ENCODE measurements around the gene WDFY4. TPM values are rescaled to one million over a fixed set of nuclear protein-coding genes. Genes with fewer than 3 reads are reported as not detected.

Gene WDFY4
- total RNA-seq, 6 experiments from 2014 or later, result not detected

DNA sequence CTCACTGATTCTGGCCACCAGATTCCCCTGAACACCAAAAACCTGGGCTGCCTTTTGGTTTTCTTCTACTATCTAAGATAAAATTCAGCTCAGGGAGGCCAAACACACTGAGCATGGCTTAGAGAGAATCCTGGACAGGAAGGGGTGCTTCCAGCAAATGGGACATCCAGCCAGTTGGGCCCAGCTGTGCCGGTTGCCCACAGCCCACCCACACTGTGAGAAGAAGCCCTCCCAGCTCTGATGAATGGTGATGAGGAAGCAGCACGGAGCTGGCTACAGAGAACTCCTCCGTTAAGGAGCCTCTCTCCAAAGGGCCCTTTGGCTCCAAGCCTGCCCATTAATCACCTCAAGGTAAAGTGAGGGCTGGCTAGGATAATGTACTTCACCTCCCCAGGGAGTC lies 239.1 kb downstream of the WDFY4 start:
- no peak for DNase-seq
- no peak overlapping the region for H3K27ac Mint-ChIP-seq
- peaks cover 37% of the 10 kb centered on the region for H3K27me3 Mint-ChIP-seq (ENCODE audit: insufficient read depth)
- no peaks in the 10 kb centered on the region for H3K9me3 Mint-ChIP-seq
- H3K4me3 Mint-ChIP-seq, result no peak overlapping the region
- H3K4me1 Mint-ChIP-seq (ENCODE audit: low read depth), result no peaks in the 10 kb centered on the region
- TF ChIP-seq, protein P1, sequence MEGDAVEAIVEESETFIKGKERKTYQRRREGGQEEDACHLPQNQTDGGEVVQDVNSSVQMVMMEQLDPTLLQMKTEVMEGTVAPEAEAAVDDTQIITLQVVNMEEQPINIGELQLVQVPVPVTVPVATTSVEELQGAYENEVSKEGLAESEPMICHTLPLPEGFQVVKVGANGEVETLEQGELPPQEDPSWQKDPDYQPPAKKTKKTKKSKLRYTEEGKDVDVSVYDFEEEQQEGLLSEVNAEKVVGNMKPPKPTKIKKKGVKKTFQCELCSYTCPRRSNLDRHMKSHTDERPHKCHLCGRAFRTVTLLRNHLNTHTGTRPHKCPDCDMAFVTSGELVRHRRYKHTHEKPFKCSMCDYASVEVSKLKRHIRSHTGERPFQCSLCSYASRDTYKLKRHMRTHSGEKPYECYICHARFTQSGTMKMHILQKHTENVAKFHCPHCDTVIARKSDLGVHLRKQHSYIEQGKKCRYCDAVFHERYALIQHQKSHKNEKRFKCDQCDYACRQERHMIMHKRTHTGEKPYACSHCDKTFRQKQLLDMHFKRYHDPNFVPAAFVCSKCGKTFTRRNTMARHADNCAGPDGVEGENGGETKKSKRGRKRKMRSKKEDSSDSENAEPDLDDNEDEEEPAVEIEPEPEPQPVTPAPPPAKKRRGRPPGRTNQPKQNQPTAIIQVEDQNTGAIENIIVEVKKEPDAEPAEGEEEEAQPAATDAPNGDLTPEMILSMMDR (IDR thresholded peaks at IDR 0.05), result no peak
- H3K36me3 Mint-ChIP-seq (ENCODE audit: low read depth), result no peaks in the 10 kb centered on the region

DNA sequence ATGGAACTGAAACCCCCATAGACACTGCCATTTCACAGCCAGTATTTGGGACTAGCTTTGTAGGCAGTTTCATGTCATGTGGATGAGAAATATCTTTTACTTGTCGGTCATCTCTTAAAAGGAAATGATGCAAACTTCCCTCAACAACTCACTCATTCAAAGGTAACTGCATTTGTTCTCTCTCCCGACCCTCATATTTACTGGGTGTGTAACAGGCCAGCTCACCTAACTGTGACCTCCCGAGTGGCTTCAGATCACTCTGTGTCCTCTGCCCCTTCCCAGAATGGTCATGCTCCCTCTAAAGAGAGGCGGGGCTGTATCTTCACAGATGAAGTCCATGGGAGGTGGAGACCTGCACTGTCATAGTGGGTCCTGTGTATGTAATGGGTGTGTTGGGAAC lies 240.3 kb downstream of the WDFY4 start:
- no peak for DNase-seq
- no peaks in the 10 kb centered on the region for H3K9me3 Mint-ChIP-seq
- H3K36me3 Mint-ChIP-seq (ENCODE audit: low read depth), result no peaks in the 10 kb centered on the region
- peaks cover 38% of the 10 kb centered on the region for H3K27me3 Mint-ChIP-seq (ENCODE audit: insufficient read depth)
- no peak overlapping the region for H3K27ac Mint-ChIP-seq
- no peak overlapping the region for H3K4me3 Mint-ChIP-seq
- TF ChIP-seq, protein P1 (IDR thresholded peaks at IDR 0.05), result no peak
- no peaks in the 10 kb centered on the region for H3K4me1 Mint-ChIP-seq (ENCODE audit: low read depth)

DNA sequence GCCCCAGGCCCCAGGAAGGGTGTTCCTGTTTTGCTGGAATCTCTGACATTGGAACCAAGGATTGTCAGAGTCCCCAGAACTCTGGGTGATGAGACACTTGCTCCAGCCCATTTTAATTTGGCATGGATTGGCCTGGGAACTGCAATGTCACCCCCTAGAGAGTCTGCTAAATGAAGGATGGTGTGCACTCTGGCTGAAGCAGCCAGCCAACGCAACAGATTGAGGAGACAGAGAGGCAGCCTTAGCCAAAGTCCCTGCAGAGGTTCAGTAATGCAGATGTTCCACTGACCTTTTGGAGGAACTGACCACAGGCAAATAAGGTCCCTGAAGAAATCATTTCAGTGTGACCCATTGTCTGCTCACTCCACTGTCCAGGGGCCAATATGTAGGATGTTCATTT lies 241.6 kb downstream of the WDFY4 start:
- Mint-ChIP-seq H3K4me1 (ENCODE audit: low read depth) (no peaks in the 10 kb centered on the region), H3K9me3 (no peaks in the 10 kb centered on the region), H3K27ac (no peak overlapping the region), H3K36me3 (ENCODE audit: low read depth) (no peaks in the 10 kb centered on the region), H3K27me3 (ENCODE audit: insufficient read depth) (peaks cover 35% of the 10 kb centered on the region), H3K4me3 (no peak overlapping the region)
- no peak for DNase-seq
- TF ChIP-seq, protein P1 (IDR thresholded peaks at IDR 0.05), result no peak

DNA sequence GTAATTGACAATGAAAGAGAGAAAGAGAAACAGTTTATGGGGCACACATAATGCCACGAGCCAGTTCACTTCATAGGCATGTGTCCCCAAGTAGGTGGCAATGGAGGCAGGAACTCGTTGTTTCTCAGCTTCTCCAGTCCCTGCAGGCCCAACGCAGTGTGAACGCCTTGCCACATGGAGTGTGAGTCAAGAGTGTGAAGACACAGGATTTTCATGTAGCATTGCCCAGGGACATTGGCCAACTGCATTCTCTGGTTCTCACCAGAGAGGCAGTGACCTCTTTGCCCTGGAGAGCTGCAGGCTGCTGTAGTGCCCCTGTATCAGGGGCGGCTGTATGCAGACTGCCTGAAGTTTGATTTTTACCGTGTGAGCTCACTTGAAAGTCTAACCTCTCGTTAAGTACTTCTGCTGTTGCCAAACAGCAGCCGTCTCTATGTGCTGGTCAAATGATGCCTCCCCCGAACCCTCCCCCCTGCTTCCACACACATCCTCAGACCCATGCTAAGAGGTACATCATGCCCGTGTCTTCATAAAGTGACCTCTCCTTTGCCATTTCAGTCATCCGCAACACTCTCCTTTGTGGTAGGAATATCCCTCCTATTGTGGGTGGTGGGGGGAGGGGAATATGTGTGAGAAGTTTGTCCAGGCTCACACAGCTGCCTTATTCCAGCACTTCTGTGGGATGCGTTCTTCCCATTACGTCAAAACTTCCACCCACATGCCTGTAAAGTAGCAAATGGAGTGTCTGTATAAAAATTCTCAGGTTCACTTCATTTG lies 242.3 kb downstream of the WDFY4 start:
- Mint-ChIP-seq H3K4me3 (no peak overlapping the region), H3K36me3 (ENCODE audit: low read depth) (no peaks in the 10 kb centered on the region), H3K27ac (no peak overlapping the region), H3K9me3 (no peaks in the 10 kb centered on the region), H3K4me1 (ENCODE audit: low read depth) (no peaks in the 10 kb centered on the region), H3K27me3 (ENCODE audit: insufficient read depth) (peaks cover 35% of the 10 kb centered on the region)
- no peak for DNase-seq
- TF ChIP-seq, protein P1 (IDR thresholded peaks at IDR 0.05), result no peak

DNA sequence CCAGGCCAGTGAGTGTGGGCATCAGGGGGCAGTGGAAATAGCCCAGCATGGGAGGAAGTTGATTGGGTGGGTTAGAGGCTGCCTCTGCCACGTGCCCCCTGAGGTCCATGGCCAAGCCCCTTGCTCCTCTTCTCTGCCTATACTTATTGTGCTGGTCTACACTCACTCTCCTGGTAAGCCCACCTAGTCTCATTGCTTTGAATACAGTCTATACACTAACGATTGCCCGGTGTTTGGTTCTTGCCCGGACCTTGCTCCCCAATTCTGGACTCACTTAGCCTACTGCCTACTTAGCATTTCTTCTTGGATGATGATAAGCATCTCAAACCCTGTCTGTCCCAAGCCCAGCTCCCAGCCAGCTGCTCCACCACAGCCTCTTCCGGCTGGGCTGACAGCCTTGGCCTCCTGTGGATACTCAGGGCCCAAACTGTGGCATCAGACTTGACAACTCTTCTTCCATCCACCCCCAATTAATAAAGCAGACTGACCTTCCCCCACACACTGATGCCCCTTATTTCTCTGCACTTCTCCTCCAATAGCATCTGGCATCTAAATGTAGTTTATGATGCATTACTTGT lies 244.8 kb downstream of the WDFY4 start:
- TF ChIP-seq, protein P1 (IDR thresholded peaks at IDR 0.05), result no peak
- H3K27me3 Mint-ChIP-seq (ENCODE audit: insufficient read depth), result peaks cover 41% of the 10 kb centered on the region
- no peaks in the 10 kb centered on the region for H3K36me3 Mint-ChIP-seq (ENCODE audit: low read depth)
- H3K27ac Mint-ChIP-seq, result no peak overlapping the region
- H3K4me3 Mint-ChIP-seq, result no peak overlapping the region
- no peak for DNase-seq
- H3K9me3 Mint-ChIP-seq, result no peaks in the 10 kb centered on the region
- H3K4me1 Mint-ChIP-seq (ENCODE audit: low read depth), result no peaks in the 10 kb centered on the region
